ENCODE results near the gene SP6.
A peak's percentile ranks its signal among the peaks of the same experiment; 100 is the strongest.

Gene SP6

DNA sequence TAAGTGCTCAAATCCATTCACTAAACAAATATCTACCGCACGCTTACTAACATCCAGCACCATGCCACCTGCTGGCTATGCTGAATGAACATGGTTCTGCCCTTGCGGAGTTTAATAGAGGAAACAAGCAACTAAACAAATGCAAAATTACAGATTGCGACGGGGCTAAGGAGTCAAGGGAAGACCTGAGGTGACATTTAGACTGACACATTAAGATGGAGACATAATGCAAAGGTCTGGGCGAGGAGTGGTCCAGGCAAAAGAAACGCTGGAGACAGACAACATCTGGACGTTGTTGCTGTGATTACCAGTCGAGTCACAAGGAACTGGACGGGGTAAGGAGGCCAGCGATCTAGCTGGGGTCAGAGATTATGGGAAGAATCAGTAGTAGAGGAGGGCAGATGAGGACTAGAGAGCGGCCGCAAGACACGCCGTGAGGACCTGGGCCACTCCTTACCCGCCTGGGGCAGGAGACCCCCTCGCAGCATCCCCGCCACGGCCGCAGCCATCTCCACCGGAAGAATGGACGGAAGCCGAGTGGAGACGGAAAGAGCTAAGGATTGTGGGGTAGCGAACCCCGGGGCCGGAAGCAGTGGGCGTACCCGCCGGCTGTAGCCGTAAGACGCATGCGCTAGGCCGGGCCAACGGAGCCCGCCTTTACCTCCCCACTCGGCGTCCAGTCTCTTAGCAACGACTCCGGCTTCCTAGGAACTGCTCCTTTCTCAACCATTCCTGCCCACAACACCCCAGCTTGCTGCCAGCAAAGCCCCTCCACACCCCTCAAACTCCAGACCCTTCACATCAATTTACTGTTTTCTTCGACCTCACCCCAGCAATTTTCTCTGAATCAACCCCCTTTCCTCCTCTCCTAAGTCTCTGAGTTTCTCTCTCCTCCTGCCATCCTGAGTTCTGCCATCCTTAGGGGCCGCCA lies 19.7 kb downstream of the SP6 start, which contains the start of the genes LRRC46 and MRPL10:
Gene LRRC46 (plus strand): TSS at position 668 of the 931 bp plus-strand sequence. CDS start 320 bp downstream, outside the sequence.
Gene MRPL10 (minus strand): TSS at position 539 of the 931 bp plus-strand sequence. CDS start 30 bp downstream, at position 509.
- DNase-seq (ENCODE audit: low spot score), result peak; percentile 100

DNA sequence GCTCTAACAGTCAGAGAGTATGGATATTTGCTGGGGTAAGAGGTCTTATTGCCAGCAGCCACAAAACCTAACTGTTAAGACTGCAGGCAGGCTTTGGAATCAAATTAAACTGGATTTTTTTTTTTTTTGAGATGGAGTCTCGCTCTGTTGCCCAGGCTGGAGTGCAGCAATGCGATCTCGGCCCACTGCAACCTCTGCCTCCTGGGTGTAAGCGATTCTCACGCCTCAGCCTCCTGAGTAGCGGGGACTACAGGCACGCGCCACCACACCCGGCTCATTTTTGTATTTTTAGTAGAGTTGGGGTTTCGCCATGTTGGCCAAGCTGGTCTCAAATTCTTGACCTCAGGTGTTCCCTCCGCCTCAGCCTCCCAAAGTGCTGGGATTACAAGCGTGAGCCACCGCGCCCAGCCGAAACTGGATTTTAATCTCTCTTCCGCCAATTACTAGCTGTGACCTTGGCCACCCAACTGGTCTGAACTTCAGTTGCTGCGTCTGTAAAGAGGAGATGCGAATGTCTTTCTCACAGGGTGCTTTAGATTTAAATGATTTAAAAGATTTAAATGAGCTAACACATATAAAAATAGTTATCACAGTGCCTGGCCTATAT lies 20.5 kb downstream of the SP6 start:
- no peak for DNase-seq (ENCODE audit: low spot score)

GRCh38 chr17:47829870-47830269 lies 21.1 kb downstream of the SP6 start:
- DNase-seq (ENCODE audit: low spot score), result no peak

- no peak for DNase-seq (ENCODE audit: low spot score)
Observed at GRCh38 chr17:47823519-47823918, 27.4 kb downstream of the SP6 start.

DNA sequence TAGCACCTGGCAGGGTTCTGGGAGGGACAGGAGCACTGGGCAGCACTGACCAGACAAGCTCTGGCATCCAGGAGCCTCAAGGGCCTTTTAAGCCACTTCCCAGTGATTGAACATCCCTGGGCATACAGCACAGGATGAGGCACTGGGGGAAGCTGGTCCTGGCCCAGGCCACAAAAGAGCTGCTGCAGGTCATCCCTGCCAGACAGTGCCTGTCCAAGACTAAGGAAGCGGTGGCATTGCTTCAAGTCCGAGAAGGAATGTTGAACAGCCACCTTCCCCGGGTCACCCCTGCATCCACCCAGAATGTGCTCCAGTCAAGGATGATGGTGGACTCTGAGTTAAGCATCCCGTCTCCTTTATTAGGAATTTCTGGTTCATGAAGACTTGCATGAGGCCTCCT lies 28.2 kb downstream of the SP6 start:
- no peak for DNase-seq (ENCODE audit: low spot score)

- peak; percentile 89 for DNase-seq (ENCODE audit: low spot score)
Observed at GRCh38 chr17:47821424-47822391, 29.3 kb downstream of the SP6 start, which contains the start of gene OSBPL7. OSBPL7 (minus strand) TSS chr17:47821794; CDS start chr17:47820278, 1,516 bp downstream.

GRCh38 chr17:47821031-47821423 lies 29.9 kb downstream of the SP6 start:
- DNase-seq (ENCODE audit: low spot score), result no peak

DNA sequence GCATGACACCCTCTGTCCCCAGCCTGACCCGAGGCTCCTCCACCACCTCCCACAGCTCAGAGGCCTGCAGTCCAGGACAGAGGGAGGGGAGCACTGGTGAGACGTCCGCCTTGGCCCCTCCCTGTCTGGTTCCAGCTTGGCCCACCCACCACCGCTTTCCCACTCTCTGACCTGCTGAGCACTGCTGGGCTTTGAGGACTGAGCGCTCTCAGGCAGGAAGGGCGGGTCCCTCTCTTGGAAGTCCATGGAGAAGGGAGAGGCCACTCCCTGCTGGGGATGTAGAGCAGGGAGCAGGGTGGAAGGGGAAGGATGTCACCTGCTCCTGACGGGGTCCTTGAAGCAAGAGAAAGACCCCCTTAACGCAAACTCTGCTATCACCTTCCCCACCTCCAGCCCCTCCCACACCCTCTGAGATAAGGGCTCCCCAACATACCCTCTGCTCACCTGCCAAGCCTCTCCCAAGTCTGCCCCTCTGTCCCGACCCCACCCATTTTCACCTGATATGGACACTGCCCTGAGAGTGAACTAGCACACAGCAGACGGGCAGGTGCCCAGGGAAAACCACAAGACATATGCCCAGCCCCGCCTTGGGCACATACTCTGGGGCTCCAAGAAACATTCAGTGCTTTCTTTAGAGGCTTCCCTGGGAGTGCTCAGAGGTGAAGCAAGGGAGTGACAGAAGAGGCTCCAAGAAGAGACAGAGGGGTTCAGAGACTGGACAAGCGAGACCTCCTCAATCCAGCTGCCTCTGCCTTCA lies 30.8 kb downstream of the SP6 start:
- DNase-seq (ENCODE audit: low spot score), result no peak

DNA sequence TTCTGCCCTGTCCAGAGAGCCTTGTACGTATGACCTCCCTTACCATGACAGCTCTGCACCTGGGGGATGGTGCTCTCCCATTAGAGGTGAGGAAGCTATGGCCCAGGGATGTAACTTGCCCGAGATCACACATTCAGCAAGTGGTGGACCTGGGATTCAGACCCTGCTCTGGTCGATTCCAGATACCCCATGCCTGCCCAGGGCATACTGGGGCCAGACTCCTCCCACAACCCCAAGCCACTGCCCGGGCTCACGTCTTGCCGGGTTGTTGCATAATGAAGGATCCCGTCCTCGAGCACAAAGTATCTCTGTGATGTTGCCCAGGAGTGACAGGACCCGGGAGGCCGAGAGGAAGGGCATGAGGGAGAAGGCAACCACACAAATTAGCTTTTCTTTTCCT lies 31.5 kb downstream of the SP6 start:
- no peak for DNase-seq (ENCODE audit: low spot score)

DNA sequence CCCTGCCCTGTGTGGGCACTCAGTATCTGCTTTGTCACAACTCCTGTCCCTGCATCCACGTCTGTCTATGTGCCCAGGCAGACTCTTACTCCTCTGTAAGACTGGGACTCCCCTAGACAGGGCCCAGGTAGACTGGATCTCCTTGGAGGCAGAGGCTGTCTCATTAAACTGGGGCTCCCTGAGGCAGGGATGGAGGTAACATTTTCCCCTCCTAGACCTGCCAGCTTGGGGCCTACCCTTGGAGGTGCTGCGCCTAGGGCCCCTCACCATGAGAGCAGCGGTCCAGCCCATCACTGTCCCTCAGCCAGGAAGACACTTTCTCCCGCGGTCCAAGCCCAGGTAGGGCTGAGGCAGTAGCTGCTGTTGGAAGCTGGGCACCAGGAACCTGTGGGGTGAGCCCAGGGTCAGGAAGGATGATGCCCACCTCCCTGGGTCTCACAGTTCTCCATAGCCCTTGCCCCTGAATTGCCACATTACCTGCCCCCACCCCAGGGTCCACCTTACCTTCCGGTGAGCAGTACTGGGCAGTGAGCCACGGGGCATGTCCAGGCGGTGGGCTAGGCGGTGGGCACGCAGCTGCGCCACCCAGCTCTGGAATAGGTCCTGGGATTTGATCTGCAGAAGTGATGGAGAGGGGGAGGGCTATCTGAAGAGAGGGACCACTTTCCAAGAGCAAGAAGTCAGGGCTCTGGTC lies 32.8 kb downstream of the SP6 start:
- no peak for DNase-seq (ENCODE audit: low spot score)

DNA sequence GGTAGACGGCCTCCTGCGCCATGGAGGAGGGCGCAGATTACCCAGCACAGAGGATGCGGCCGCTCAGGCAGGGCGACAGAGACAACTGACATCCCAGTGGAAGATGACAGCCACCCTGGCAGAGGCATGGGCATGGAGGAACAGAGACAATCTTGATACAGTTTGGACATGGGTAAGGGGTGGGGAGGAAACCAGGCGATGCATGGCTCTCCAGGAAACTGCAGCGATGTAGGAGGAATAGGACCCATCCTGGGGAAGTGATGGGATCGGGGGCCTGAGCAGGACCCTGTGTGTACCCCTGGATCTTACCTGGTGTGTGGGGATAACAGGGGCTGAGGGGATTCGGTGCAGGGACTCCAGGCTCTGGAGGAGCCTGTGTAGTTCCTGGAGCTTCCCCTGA lies 34.0 kb downstream of the SP6 start:
- DNase-seq (ENCODE audit: low spot score), result no peak

DNA sequence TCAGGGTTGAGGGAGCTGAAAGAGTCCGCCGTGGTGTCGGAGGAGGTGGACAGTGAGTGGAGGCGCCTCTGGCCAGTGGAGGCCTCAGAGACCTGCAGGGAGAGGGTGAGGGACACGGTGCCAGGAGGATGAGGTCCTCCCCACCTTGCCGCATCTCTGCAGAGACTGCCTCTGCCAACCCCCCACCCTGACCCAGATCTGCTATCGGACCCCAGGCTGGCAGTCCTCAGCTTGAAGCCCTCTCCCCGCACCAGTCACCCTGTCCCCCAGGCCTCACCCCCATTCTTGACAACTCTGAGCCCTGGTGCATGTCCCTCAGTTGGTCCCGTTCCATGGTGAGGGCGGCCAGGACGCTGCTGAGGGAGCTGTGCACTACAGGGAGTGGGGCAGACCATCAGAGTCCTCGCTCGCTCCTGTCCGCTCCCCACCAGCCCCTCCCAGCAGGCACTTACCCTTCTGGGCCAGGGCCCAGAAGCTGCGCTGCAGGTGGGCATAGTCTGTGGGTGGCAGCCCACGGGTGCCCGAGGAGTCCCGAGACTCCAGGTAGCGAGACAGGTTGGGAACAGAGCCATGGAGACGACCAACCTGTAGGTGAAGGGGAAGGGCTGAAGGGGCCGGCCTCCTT lies 34.7 kb downstream of the SP6 start:
- no peak for DNase-seq (ENCODE audit: low spot score)

DNA sequence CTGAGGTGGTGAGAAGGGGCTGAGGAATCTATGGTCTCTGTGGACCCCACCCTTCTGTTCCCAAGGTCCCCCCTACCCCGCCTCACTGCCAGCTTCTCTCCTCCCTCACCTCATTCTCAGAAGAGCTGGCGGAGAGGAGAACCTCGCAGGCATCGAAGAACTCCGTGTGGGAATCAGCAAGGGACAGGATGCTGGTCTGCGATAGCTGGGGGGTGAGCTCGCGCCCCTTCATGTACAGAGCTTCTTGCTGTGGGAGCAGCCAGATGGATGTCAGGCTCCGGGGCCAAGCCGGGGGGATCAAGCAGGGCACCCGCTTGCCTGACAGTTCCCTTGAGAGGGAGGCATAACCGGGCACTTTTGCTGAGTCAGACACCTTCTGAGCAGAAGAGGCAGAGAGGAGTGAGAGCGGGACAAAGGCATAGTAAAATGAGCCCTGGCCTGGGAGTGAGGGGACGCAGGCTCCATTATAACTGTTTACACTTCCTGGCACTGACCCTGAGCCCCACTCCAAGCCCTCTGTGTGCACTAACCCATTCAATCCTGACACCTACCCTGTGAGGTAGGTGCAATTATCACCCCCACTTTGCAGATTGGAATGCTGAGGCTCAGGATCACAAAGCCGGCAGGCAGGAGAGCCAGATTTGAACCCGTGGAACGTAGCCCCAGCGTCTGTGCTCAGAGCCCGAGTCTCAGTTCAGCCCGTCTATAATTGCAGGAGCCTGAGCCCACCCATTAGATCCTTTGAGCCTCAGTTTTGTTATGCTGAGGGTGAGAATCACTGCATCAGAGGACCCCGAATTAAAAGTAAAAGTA lies 35.7 kb downstream of the SP6 start:
- DNase-seq (ENCODE audit: low spot score), result no peak

- DNase-seq (ENCODE audit: low spot score), result no peak
Observed at GRCh38 chr17:47813512-47814031, 37.4 kb downstream of the SP6 start.

DNA sequence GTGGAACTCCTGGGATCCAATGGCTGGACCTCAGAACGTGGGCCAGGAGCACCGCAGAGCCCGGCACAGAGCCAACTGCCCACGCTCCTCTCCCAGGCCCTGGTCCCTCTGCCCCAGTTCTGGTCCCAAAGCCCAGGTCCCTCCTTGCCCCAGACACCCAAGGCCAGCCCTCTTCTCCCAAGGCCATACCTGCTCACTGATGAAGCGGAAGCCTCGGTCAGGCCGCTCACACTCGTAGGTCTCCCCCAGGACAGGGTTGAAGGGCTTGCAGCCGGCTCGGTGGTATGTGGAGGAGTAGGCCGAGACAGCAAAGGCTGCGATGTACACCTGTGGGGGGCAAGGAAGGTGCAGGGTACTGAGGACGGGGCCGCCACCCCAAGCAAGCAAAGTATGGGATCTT lies 37.9 kb downstream of the SP6 start:
- no peak for DNase-seq (ENCODE audit: low spot score)

- DNase-seq (ENCODE audit: low spot score), result no peak
Observed at GRCh38 chr17:47812146-47812920, 38.6 kb downstream of the SP6 start.

GRCh38 chr17:47811709-47812108 lies 39.3 kb downstream of the SP6 start:
- no peak for DNase-seq (ENCODE audit: low spot score)
